Kidney (tissue), 14 donors: ENCODE results near the gene DDX18. TPM values are rescaled to one million over a fixed set of nuclear protein-coding genes. Genes with fewer than 3 reads are reported as not detected.
"Not testable (repeated sequence)": the region's sequence is repeated elsewhere in the genome, so short reads cannot be mapped to it uniquely, and the experiment has no call there.

Source experiments
- DNase-seq, 5 donors: peaks; one replicate each; pipeline ENCODE4 v3.0.0-alpha.2; 2013 to 2020
- FAIRE-seq: peaks from 2 replicates; lab custom pipeline; 2012; peaks lifted over from hg19 to GRCh38; lab: Jason Lieb, UNC
- H3K27ac ChIP-seq, 2 donors: one replicate each; pipeline ENCODE4 v1.7.0; 2013; ENCODE audit warnings: low read depth in 2 of 2, low read length in 2 of 2, inconsistent platforms in 1 of 2
- H3K27me3 ChIP-seq: one replicate; pipeline ENCODE4 v1.7.1; 2013; ENCODE audit warnings: low read length, inconsistent platforms; ENCODE audit not compliant: control insufficient read depth, insufficient read depth
- H3K36me3 ChIP-seq, 3 donors: one replicate each; pipeline versions ENCODE4 v1.7.0 to v1.7.1; 2013; ENCODE audit warnings: low read length in 3 of 3, control low read depth in 1 of 3, inconsistent platforms in 1 of 3; ENCODE audit not compliant: insufficient read depth in 3 of 3, control insufficient read depth in 2 of 3
- H3K4me1 ChIP-seq, 3 donors: one replicate each; pipeline versions ENCODE4 v1.7.0 to v1.7.1; 2013; ENCODE audit warnings: low read length in 3 of 3, inconsistent platforms in 1 of 3, low read depth in 1 of 3; ENCODE audit not compliant: control insufficient read depth in 2 of 3, insufficient read depth in 2 of 3
- H3K4me3 ChIP-seq, 3 donors: one replicate each; pipeline versions ENCODE4 v1.7.0 to v1.8.1; 2013; ENCODE audit warnings: low read length in 3 of 3, control low read depth in 1 of 3, inconsistent platforms in 1 of 3
- H3K9ac ChIP-seq, 3 donors: one replicate each; pipeline versions ENCODE4 v1.7.0 to v1.7.1; 2013; ENCODE audit warnings: low read length in 3 of 3, control low read depth in 1 of 3, inconsistent platforms in 1 of 3
- H3K9me3 ChIP-seq, 3 donors: one replicate each; pipeline versions ENCODE4 v1.7.0 to v1.7.1; 2013; ENCODE audit warnings: low read length in 3 of 3, control low read depth in 1 of 3, inconsistent platforms in 1 of 3; ENCODE audit not compliant: control insufficient read depth in 2 of 3, insufficient read depth in 1 of 3
- CTCF ChIP-seq: IDR thresholded peaks from 3 replicates; pipeline ENCODE4 v1.5.1; 2012; ENCODE audit warnings: mild to moderate bottlenecking, moderate library complexity, borderline replicate concordance; ENCODE audit not compliant: insufficient read depth; ENCODE audit errors: extremely low read depth
- intact Hi-C: fragments of 100-400 bp; cut with DNase I; formaldehyde crosslinking; loops from one replicate; pipeline ENCODE4 v1.11.1; 2022
- polyA plus RNA-seq: library from polyadenylated mRNA; stranded (reverse); fragments of 350-450 nt; fragmentation: Illumina TruSeq; extraction: RNeasy Lipid Tissue Mini Kit (QIAGEN cat#74804); gene quantifications from one replicate; pipeline ENCODE4 v1.2.3, GENCODE V29; 2014; ENCODE audit warnings: low read depth, low replicate concordance; ENCODE audit not compliant: insufficient read depth
- total RNA-seq: library from RNA; stranded (reverse); fragmentation: NEBNext Ultra II Directional; extraction: Animal tissue kit (Norgen Biotek cat#: 25700); gene quantifications from one replicate; pipeline ENCODE4 v1.2.1, GENCODE V29; 2021
- donor health status: control.
- donor health status: control.
- donor health status: control.
- donor health status: control.
- donor health status: control.
- donor health status: DM: yes; HTN: yes; CAD: no.
- donor health status: Normal renal cell carcinoma (clear cell type).

The DDX18 gene
- total and polyA plus RNA-seq, 2 donors from 2014 or later, result 18.1 to 53.8 TPM

DNA sequence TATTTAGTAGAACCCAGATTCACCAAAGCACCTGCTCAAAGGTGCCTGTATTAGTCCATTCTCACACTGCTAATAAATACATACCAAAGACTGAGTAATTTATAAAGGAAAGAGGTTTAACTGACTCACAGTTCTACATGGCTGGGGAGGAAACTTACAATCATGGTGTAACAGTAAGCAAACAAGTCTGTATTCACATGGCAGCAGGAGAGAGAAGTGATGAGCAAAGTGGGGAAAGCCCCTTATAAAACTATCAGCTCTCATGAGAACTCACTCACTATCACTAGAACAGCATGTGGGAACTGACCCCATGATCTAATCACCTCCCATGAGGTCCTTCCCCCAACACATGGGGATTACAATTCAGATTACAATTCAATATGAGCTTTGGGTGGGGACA lies 28.0 kb upstream of the DDX18 start:
- no peaks in the 10 kb centered on the region for H3K36me3 ChIP-seq
- no peaks in the 10 kb centered on the region for H3K4me1 ChIP-seq
- H3K9ac ChIP-seq, result no peak overlapping the region
- H3K27ac ChIP-seq, result no peak overlapping the region
- no peak for FAIRE-seq
- no peak for TF ChIP-seq CTCF
- H3K9me3 ChIP-seq, result peaks cover 0 to 4% (median 0%) of the 10 kb centered on the region in 3 donors
- H3K4me3 ChIP-seq, result no peak overlapping the region
- no peaks in the 10 kb centered on the region for H3K27me3 ChIP-seq
- no peak for DNase-seq
- intact Hi-C loops, result no loop called here

DNA sequence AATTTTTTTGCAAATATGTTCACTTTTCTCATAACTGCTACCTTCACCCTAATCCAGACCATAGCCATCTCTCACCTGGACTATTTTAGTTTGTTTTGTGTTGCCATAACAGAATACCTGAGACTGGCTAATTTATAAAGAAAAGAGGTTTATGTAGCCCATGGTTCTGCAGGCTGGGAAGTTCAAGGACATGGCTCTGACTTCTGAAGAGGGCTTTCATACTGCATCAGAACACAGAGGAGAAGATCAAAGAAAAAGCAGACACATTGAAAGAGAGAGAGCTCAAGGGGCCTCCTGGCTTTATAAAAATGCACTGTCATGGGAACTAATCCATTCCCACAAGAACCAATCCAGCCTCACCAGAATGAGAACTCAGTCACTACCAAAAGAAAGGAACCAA lies 25.0 kb upstream of the DDX18 start:
- H3K27me3 ChIP-seq, result no peaks in the 10 kb centered on the region
- FAIRE-seq (no peak), DNase-seq (no peak)
- intact Hi-C loops, result no loop called here
- no peaks in the 10 kb centered on the region for H3K4me1 ChIP-seq
- TF ChIP-seq CTCF, result no peak
- H3K27ac ChIP-seq, result no peak overlapping the region
- H3K9ac ChIP-seq, result no peak overlapping the region
- no peak overlapping the region for H3K4me3 ChIP-seq
- H3K9me3 ChIP-seq, result peaks cover 0 to 4% (median 0%) of the 10 kb centered on the region in 3 donors
- no peaks in the 10 kb centered on the region for H3K36me3 ChIP-seq

DNA sequence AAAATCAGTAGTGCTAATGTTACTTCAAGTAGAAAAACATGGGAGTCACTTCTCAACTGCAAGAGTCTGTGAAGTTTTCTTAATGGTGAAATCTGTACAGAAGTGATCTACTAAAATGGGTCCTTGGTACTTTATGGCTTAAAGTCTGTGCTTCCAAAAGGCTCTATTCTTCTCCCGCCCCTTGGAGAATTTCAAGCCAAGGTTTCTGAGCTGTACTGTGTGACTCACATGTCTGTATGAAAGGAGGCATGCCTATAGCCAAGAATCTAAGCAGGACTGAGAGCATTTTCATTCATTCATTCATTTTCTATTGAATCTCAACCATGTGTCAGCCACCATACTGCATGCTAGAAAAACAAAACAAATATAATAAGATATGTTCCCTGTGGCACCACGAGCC lies 19.8 kb upstream of the DDX18 start:
- no peak for TF ChIP-seq CTCF
- no peaks in the 10 kb centered on the region for H3K27me3 ChIP-seq
- H3K36me3 ChIP-seq, result no peaks in the 10 kb centered on the region
- FAIRE-seq, result no peak
- intact Hi-C loops, result no loop called here
- H3K4me3 ChIP-seq, result no peak overlapping the region
- no peaks in the 10 kb centered on the region for H3K4me1 ChIP-seq
- no peak overlapping the region for H3K9ac ChIP-seq
- DNase-seq, result no peak
- peaks cover 0 to 2% (median 0%) of the 10 kb centered on the region in 3 donors for H3K9me3 ChIP-seq
- H3K27ac ChIP-seq, result no peak overlapping the region

GRCh38 chr2:117801826-117802225 lies 12.7 kb upstream of the DDX18 start:
- intact Hi-C loops, result no loop called here
- FAIRE-seq, result no peak

GRCh38 chr2:117803644-117804325 lies 10.7 kb upstream of the DDX18 start:
- H3K4me1 ChIP-seq, intact Hi-C loops, H3K27me3 ChIP-seq, DNase-seq, H3K36me3 ChIP-seq, FAIRE-seq, H3K9ac ChIP-seq, H3K27ac ChIP-seq, H3K9me3 ChIP-seq: not testable (repeated sequence)
- H3K4me3 ChIP-seq, result peak overlapping the region in 2 of 3 donors; percentile 11 to 28

More at GRCh38 chr2:117801826-117802225, 12.7 kb upstream of the DDX18 start:
- no peaks in the 10 kb centered on the region for H3K4me1 ChIP-seq
- H3K9me3 ChIP-seq, result no peaks in the 10 kb centered on the region
- H3K27me3 ChIP-seq, result no peaks in the 10 kb centered on the region
- no peak for DNase-seq
- no peak overlapping the region for H3K9ac ChIP-seq
- H3K36me3 ChIP-seq, result no peaks in the 10 kb centered on the region
- no peak for TF ChIP-seq CTCF
- no peak overlapping the region for H3K4me3 ChIP-seq
- no peak overlapping the region for H3K27ac ChIP-seq
